T-helper 2 cell treated with Interferon-gamma antibody and Interleukin-4, amounts not matched to agents 5 μg/mL and 100 μg/mL, for 36 hours (primary cell): ENCODE results near the gene CWC27.

Source experiments
- DNase-seq: peaks from one replicate; pipeline ENCODE4 v3.0.0; 2021; ENCODE audit warnings: low spot score
- H3K27ac Mint-ChIP-seq: one replicate; pipeline ENCODE4 v1.8.0; 2021; ENCODE audit warnings: mild to moderate bottlenecking, mixed read lengths
- H3K27me3 Mint-ChIP-seq: one replicate; pipeline ENCODE4 v1.8.0; 2021; ENCODE audit warnings: low read depth, mixed read lengths
- H3K36me3 Mint-ChIP-seq: one replicate; pipeline ENCODE4 v1.8.0; 2021; ENCODE audit warnings: low read depth, mixed read lengths
- H3K4me1 Mint-ChIP-seq: one replicate; pipeline ENCODE4 v1.8.0; 2021; ENCODE audit warnings: low read depth, mixed read lengths
- H3K4me3 Mint-ChIP-seq: one replicate; pipeline ENCODE4 v1.8.0; 2022; ENCODE audit warnings: mild to moderate bottlenecking, moderate library complexity, mixed read lengths
- H3K9me3 Mint-ChIP-seq: one replicate; pipeline ENCODE4 v1.8.0; 2021; ENCODE audit warnings: mixed read lengths

The CWC27 gene

DNA sequence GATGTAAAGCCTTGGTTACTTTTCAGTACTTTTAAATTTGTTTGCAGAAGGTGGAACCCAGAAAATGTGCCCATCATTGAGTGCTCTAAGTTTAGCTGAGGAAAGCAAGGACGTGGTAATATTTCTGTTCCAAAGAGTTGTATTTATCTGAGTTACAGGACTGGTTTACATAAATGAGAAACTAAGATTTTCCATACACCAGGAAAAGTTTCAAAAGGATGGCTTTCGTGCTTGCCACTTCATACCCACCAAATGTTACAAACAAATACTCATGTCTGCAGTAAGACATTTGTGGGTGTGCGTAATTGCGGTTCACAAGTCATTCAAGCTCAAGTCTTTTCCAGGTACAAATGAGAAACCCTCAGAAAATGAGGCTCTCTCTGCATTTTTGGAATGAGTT, 68.1 kb downstream of the CWC27 start:
- Mint-ChIP-seq H3K9me3 (peaks cover 6% of the 10 kb centered on the region), H3K4me3 (no peak overlapping the region), H3K27ac (no peak overlapping the region), H3K36me3 (peaks cover 14% of the 10 kb centered on the region), H3K4me1 (no peaks in the 10 kb centered on the region), H3K27me3 (no peaks in the 10 kb centered on the region)
- no peak for DNase-seq

DNA sequence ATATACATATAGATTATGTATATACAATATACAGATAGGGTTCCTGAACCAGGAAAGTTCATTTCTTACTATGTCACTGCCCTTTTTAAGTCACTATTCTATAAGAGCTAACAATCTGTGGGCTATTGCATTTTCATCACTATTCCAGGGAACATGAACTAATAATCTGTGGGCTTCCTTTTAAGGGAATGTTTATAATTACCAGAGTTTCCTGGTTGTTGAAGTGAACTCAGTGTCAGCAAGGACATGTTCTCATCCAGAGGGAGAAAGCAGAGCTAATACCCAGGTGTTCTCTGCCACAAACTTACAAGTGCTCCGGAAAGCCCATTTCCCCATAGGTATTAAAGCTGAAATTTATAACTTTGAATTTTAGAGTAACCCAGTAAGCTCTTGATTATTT, 69.6 kb downstream of the CWC27 start:
- Mint-ChIP-seq H3K27ac (no peak overlapping the region), H3K36me3 (peaks cover 18% of the 10 kb centered on the region), H3K27me3 (no peaks in the 10 kb centered on the region), H3K9me3 (peaks cover 6% of the 10 kb centered on the region), H3K4me1 (no peaks in the 10 kb centered on the region), H3K4me3 (no peak overlapping the region)
- no peak for DNase-seq

DNA sequence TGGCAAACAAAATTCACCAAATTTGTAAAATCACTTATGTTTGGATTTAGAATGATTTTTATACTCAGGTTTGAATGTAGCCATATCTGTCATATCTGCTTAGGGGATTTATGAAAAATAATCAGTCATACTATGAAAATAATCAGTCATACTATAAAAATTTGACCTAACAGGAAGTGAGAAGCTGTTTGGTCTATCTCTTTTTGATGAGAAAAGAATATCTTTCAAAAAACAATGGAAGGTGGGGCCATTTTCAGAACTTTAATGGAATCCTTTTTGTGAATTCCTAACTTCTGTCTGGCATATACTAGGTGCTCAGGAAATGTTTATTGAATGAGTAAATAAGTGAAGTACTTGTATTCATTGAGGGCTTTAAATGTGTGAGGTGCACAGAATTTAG, 70.1 kb downstream of the CWC27 start:
- Mint-ChIP-seq H3K27ac (no peak overlapping the region), H3K4me1 (no peaks in the 10 kb centered on the region), H3K27me3 (no peaks in the 10 kb centered on the region), H3K9me3 (peaks cover 6% of the 10 kb centered on the region), H3K4me3 (no peak overlapping the region), H3K36me3 (peaks cover 20% of the 10 kb centered on the region)
- DNase-seq = no peak

DNA sequence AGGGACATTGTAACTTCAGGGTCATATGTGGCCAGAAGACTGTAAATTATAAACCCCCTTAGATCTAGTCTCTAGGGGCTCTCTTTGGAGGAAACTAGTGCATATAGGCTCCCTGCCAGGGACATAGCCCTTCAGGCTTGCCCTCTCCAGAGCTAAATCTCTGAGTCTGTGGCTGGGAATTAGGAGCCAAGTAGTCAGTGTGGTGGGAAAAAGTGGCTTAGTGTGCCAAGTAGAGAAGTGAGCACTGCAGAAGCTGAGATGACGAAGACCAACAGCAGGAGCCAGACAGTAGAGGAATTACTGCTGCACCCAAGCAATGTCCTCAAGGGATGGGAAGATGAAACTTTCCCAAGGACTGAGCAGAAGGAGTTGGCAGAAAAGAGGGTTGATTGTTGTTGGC, 71.2 kb downstream of the CWC27 start:
- Mint-ChIP-seq H3K4me1 (no peaks in the 10 kb centered on the region), H3K27me3 (no peaks in the 10 kb centered on the region), H3K27ac (no peak overlapping the region), H3K4me3 (no peak overlapping the region), H3K9me3 (peaks cover 11% of the 10 kb centered on the region), H3K36me3 (peaks cover 24% of the 10 kb centered on the region)
- no peak for DNase-seq

DNA sequence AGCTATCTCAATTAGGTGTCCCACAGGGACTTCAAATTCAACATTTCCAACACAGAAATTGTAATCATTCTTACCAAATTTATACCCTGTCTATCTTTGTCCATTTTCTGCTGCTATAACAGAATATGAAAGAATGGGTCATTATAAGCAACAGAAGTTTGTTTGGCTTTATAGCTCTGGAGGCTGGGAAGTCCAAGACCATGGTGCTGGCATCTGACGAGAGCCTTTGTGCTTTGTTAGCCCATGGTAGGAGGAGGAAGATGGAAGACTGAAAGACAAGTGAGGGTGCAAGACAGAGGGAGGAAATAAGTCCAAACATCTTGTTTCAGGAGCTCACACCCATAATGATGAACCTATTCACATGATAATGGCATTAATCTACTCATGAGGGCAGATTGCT, 72.2 kb downstream of the CWC27 start:
- H3K4me1 Mint-ChIP-seq = no peaks in the 10 kb centered on the region
- DNase-seq = no peak
- H3K27ac Mint-ChIP-seq = no peak overlapping the region
- H3K27me3 Mint-ChIP-seq = no peaks in the 10 kb centered on the region
- peaks cover 34% of the 10 kb centered on the region for H3K36me3 Mint-ChIP-seq
- H3K4me3 Mint-ChIP-seq = no peak overlapping the region
- peaks cover 21% of the 10 kb centered on the region for H3K9me3 Mint-ChIP-seq

DNA sequence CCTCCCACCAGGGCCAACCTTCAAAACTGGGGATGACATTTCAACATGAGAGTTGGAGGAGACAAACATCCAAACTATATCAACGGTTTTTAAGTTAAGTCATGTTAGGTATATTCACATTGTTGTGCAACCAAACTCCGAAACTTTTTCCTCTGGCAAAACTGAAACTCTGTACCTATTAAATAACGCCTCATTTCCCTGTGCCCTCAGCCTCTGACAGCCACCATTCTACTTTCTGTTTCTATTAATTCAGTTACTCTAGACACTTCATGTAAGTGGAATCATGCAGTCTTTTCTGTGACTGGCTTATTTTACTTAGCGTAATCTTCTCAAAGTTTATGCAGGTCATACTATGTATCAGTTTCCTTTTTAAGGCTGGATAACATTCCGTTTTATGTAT, 85.0 kb downstream of the CWC27 start:
- H3K27ac Mint-ChIP-seq = no peak overlapping the region
- no peak for DNase-seq
- no peaks in the 10 kb centered on the region for H3K9me3 Mint-ChIP-seq
- H3K4me3 Mint-ChIP-seq = no peak overlapping the region
- H3K36me3 Mint-ChIP-seq = peaks cover 5% of the 10 kb centered on the region
- no peaks in the 10 kb centered on the region for H3K27me3 Mint-ChIP-seq
- no peaks in the 10 kb centered on the region for H3K4me1 Mint-ChIP-seq

DNA sequence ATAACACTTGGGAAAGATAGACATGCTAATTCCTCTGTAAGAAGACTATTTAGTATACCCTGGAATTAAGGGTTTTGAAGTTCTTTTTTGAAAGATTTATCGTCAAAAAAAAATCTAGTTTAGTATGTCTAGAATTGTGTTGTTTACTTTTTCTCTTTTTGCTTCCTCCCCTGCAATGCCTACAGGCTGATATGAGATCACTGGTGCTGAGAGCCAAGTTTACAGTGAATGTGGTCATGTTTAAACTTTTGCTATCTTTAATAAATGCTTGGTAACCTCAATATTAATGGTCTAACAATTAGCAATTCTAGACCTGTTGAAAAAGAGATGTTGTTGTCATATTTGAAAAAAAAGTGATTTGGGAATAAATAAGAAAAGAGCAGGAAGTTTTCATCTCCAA, 86.1 kb downstream of the CWC27 start:
- no peak for DNase-seq
- H3K27me3 Mint-ChIP-seq = no peaks in the 10 kb centered on the region
- no peaks in the 10 kb centered on the region for H3K4me1 Mint-ChIP-seq
- H3K36me3 Mint-ChIP-seq = peaks cover 5% of the 10 kb centered on the region
- H3K9me3 Mint-ChIP-seq = no peaks in the 10 kb centered on the region
- H3K27ac Mint-ChIP-seq = no peak overlapping the region
- no peak overlapping the region for H3K4me3 Mint-ChIP-seq

DNA sequence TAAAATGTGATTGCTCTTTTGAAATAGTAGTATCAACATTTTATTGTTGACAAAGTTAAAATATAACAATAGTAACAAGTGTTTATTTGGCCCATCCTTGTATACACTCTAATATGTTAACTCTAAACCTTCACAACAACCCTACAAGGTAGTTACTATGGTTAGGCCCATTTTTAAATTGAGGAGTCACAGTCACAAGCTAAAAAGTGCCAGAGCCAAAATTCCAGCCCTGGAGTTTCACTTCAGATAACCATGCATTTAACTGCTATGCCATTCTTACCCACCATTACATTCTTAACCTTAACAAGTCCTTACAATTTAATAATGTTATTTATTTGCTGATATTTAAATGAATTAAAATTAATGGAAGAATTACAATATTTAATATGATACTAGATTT, 91.2 kb downstream of the CWC27 start:
- H3K9me3 Mint-ChIP-seq = no peaks in the 10 kb centered on the region

DNA sequence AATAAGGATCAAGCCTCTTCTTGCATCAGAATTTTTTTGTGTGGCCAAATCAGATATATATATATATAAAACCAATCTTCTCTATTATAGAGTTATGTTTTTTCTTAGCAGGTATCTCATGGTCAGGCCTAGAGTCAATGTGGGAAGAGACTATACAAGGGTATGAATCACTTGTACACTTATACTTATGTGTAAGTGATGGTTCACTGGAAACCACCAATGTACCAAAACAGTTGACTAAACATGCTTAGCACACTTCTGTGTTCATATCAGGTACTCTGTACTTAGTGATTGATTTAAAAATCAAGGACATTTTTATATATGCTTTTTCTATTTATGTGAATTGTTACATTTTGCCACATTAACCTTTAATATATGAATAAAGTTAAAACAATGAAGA, 92.6 kb downstream of the CWC27 start:
- DNase-seq = no peak
- H3K27ac Mint-ChIP-seq = no peak overlapping the region
- no peaks in the 10 kb centered on the region for H3K36me3 Mint-ChIP-seq
- no peak overlapping the region for H3K4me3 Mint-ChIP-seq
- H3K4me1 Mint-ChIP-seq = peaks cover 1% of the 10 kb centered on the region
- H3K27me3 Mint-ChIP-seq = no peaks in the 10 kb centered on the region
- H3K9me3 Mint-ChIP-seq = no peaks in the 10 kb centered on the region

More for the DNA sequence above, 91.2 kb downstream of the CWC27 start:
- H3K36me3 Mint-ChIP-seq = no peaks in the 10 kb centered on the region
- no peak overlapping the region for H3K27ac Mint-ChIP-seq
- H3K4me1 Mint-ChIP-seq = no peaks in the 10 kb centered on the region
- no peak overlapping the region for H3K4me3 Mint-ChIP-seq
- DNase-seq = no peak
- H3K27me3 Mint-ChIP-seq = no peaks in the 10 kb centered on the region

DNA sequence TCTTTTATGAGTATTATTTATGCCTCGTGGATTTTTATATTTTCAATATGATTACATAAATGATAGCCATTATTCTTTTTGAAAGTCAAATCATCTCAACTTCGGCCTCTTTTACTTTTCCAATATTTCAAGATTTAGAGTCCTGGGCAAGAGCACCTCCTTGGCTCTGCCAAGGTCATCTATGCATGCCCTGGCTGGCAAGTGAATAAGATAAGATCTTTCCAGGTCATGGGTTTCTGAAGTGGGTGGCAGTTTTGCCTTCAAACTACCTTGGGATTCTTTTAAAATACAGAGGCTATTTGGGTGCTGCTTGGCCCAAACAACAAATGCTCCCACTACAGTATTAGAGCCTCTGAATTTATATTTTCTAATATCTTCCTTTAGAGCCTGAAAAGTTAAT, 95.4 kb downstream of the CWC27 start:
- no peak for DNase-seq
- Mint-ChIP-seq H3K4me3 (no peak overlapping the region), H3K9me3 (no peaks in the 10 kb centered on the region), H3K4me1 (peaks cover 1% of the 10 kb centered on the region), H3K36me3 (no peaks in the 10 kb centered on the region), H3K27me3 (no peaks in the 10 kb centered on the region), H3K27ac (no peak overlapping the region)

DNA sequence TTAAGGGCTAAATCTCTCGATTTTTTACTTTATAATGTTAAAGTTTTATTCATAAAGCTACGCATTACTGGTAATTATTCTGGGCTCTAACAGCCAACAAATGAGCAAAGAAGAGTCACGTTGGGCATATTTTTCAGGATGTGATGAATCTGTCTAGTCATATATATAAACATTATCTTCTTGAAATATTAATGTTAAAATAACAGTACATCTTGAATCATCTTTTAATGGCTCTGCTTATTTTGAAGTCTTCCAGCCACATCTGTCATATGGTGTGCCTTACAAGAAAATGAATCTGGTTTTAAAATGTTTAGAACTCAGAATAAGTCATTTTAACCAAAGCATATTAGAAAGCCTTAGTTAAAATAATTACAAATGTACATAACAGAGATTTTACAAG, 96.9 kb downstream of the CWC27 start:
- no peak for DNase-seq
- no peaks in the 10 kb centered on the region for H3K9me3 Mint-ChIP-seq
- H3K27ac Mint-ChIP-seq = no peak overlapping the region
- no peaks in the 10 kb centered on the region for H3K27me3 Mint-ChIP-seq
- H3K4me3 Mint-ChIP-seq = no peak overlapping the region
- H3K36me3 Mint-ChIP-seq = no peaks in the 10 kb centered on the region
- peaks cover 1% of the 10 kb centered on the region for H3K4me1 Mint-ChIP-seq

DNA sequence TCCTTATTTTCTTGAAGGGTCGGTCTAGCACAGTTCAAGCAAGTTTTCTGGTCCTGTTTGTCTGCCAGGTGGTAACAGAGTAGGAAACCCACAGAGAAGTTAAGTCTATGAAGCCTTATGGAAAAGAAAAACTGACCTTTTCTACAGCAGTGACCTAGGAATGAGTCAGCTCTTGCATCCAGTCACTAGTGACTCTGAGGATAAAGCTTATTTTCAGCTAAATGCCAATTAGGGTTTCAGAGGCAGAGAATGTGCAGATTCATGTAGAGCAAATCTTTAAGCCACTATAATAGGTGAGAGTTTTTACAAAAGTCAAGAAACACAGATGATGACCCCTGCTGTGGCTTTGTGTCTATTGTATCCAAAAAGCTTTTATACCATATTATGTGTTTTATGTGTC, 100.7 kb downstream of the CWC27 start:
- Mint-ChIP-seq H3K27me3 (no peaks in the 10 kb centered on the region), H3K4me1 (peaks cover 1% of the 10 kb centered on the region)
- no peak for DNase-seq

DNA sequence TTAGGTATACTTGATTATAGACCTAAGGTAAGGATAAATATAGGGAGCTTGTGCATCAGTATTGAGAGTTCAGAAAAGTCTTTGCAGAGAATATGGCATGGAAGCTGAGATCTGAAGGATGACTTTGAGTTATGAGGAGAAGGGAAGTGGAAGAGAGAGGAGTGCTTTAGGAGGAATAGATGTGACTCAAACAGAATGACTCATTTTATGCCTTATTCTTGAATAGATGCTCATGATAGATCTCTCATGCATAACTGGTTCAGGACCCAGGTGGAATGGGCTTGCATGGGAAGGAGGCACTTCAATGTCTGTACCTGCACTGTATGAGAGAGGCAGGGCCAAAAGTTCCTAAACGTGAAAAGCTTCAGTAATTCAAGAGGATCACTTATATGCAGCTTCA, 103.3 kb downstream of the CWC27 start:
- H3K4me3 Mint-ChIP-seq = no peak overlapping the region
- H3K27me3 Mint-ChIP-seq = no peaks in the 10 kb centered on the region
- no peaks in the 10 kb centered on the region for H3K36me3 Mint-ChIP-seq
- H3K9me3 Mint-ChIP-seq = no peaks in the 10 kb centered on the region
- no peak for DNase-seq
- H3K4me1 Mint-ChIP-seq = no peaks in the 10 kb centered on the region
- H3K27ac Mint-ChIP-seq = no peak overlapping the region

More for the DNA sequence above, 100.7 kb downstream of the CWC27 start:
- Mint-ChIP-seq H3K27ac (no peak overlapping the region), H3K4me3 (no peak overlapping the region), H3K9me3 (no peaks in the 10 kb centered on the region), H3K36me3 (no peaks in the 10 kb centered on the region)

DNA sequence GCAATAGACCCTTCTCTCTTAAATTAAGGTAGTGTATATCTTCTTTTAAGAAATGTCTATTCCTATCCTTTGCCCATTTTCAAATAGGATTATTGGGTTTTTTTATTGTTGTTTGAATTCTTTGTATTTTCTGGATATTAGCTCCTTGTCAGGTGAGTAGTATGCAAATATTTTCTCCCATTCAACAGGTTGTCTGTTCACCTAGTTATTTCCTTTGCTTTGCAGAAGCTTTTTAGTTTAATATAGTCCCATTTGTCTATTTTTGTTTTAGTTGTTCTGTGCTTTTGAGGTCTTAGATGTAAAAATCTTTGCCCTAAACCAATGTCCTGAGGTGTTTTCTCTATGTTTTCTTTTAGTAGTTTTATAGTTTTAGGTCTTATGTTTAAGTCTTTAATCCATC, 104.7 kb downstream of the CWC27 start:
- no peaks in the 10 kb centered on the region for H3K9me3 Mint-ChIP-seq
- H3K4me3 Mint-ChIP-seq = no peak overlapping the region
- no peaks in the 10 kb centered on the region for H3K36me3 Mint-ChIP-seq
- no peaks in the 10 kb centered on the region for H3K4me1 Mint-ChIP-seq
- DNase-seq = no peak
- no peak overlapping the region for H3K27ac Mint-ChIP-seq
- H3K27me3 Mint-ChIP-seq = no peaks in the 10 kb centered on the region

DNA sequence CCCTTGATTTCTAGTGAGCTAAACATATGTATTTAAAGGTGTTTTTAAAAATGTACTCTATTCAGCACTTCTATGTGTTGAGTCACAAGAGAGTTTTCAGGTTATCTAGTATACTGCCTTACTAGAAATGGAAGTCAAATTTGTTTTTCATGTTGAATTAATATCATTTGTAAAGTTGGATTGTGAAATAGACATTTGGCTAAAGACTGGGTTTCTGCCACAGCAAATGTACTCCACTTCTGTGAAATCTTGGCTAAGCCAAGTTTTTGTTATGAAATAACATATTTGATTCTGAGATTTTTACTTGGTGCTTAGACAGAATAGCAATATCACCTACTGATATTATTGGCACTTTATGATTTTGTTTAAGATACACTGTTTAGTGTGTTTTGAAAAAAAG, 106.0 kb downstream of the CWC27 start:
- Mint-ChIP-seq H3K27me3 (no peaks in the 10 kb centered on the region), H3K4me1 (no peaks in the 10 kb centered on the region), H3K9me3 (no peaks in the 10 kb centered on the region), H3K27ac (no peak overlapping the region), H3K36me3 (no peaks in the 10 kb centered on the region), H3K4me3 (no peak overlapping the region)
- no peak for DNase-seq
